Epithelial cell of proximal tubule (primary cell): Measurements from ENCODE around the gene DNTTIP2. TPM values are rescaled to one million over a fixed set of nuclear protein-coding genes. Genes with fewer than 3 reads are reported as not detected.
"Not testable (repeated sequence)": the region's sequence is repeated elsewhere in the genome, so short reads cannot be mapped to it uniquely, and the experiment has no call there.

ENCODE experiments used
- DNase-seq: peaks from one replicate; pipeline ENCODE4 v3.0.0-alpha.2; 2011; ENCODE audit warnings: low read depth
- H3K4me3 ChIP-seq: 2 replicates; pipeline ENCODE4 v1.5.1; 2011; ENCODE audit warnings: low read depth, mild to moderate bottlenecking, low read length
- total RNA-seq: library from RNA; depleted of rRNA; stranded (reverse); fragments of >200 nt; gene quantifications from 2 replicates; pipeline ENCODE4 v1.2.3, GENCODE V29; 2015
- TF ChIP-seq, protein P1 (sequence below): conservative IDR thresholded peaks from 2 replicates; pipeline ENCODE4 v1.5.1; 2012; ENCODE audit warnings: low read depth, mild to moderate bottlenecking, low read length

DNTTIP2 gene
- total RNA-seq, 1 donor from 2014 or later = 41.6 TPM

DNA sequence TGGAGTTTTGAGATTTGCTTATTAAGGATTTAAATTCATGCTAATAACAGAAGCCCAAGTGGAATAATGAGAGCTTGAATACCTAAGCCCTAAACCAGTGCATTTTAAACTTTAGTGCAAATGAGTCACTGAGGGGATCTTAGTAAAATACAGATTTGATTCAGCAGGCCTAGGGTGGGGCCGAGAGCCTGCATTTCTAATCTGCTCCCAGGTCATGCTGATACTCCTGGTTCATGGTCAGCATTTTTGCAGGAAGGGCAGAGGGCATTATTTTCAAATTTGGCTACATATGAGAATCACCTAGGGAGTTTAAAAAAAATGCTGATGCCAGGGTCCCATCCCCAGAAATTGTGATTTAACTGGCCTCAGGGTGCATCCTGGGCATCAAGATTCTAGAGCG is 39.3 kb downstream of the DNTTIP2 start:
- TF ChIP-seq, protein P1, sequence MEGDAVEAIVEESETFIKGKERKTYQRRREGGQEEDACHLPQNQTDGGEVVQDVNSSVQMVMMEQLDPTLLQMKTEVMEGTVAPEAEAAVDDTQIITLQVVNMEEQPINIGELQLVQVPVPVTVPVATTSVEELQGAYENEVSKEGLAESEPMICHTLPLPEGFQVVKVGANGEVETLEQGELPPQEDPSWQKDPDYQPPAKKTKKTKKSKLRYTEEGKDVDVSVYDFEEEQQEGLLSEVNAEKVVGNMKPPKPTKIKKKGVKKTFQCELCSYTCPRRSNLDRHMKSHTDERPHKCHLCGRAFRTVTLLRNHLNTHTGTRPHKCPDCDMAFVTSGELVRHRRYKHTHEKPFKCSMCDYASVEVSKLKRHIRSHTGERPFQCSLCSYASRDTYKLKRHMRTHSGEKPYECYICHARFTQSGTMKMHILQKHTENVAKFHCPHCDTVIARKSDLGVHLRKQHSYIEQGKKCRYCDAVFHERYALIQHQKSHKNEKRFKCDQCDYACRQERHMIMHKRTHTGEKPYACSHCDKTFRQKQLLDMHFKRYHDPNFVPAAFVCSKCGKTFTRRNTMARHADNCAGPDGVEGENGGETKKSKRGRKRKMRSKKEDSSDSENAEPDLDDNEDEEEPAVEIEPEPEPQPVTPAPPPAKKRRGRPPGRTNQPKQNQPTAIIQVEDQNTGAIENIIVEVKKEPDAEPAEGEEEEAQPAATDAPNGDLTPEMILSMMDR = no peak
- no peak overlapping the region for H3K4me3 ChIP-seq
- DNase-seq = no peak

DNA sequence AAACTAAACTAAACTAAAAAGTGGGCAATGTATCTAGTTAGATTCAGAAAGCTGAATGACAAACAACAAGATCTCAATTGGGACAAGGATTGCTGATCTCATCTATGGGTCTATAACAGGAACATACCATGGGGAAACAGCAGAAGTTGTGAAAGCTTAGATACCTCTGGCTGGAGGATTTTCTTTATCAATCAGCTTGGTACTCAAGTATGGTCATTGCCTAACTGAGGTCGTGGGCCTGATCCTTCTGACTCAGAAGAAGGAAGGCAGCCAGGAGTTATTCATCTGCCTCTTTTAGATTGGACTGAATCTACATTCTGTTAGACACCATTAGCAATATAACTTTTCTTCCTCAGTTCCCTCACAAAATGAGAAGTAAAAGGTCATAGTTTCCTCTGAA is 39.7 kb downstream of the DNTTIP2 start:
- peak; percentile 55 for DNase-seq
- no peak overlapping the region for H3K4me3 ChIP-seq
- TF ChIP-seq, protein P1 = no peak

DNA sequence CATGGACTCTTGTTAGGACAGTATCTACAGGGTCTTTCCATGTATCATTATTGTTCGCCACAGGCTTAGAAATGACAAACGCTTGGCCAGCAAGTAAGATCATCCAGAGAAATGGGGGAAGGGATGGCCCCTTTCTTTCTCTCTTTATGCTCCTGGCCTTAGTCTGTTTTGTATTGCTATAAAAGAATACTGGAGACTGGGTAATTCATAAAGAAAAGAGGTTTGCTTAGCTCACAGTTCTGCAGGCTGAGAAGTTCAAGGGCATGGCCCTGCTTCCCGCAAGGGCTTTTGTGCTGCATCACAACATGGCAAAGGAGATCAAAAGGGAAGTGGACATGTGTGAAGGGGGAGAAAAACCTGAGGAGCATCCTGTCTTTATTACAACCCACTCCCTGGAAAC is 41.0 kb downstream of the DNTTIP2 start:
- no peak for DNase-seq
- TF ChIP-seq, protein P1 = no peak
- H3K4me3 ChIP-seq = no peak overlapping the region

DNA sequence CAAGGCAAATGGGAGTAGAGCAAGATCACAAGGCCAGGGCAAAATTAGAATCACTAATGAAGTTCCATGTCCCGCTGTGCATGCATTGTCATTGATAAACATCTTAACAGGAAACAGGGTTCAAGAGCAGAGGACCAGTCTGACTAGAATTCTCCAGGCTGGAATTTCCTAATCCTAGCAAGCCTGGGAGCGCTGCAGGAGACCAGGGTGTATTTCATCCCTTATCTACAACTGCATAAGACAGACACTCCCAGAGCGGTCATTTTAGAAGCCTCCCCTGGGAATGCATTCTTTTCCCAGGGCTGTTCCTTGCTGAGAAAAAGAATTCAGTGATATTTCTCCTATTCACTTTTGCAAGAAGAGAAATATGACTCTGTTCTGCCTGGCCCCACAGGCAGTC is 45.7 kb downstream of the DNTTIP2 start:
- not testable (repeated sequence) for H3K4me3 ChIP-seq, DNase-seq

DNA sequence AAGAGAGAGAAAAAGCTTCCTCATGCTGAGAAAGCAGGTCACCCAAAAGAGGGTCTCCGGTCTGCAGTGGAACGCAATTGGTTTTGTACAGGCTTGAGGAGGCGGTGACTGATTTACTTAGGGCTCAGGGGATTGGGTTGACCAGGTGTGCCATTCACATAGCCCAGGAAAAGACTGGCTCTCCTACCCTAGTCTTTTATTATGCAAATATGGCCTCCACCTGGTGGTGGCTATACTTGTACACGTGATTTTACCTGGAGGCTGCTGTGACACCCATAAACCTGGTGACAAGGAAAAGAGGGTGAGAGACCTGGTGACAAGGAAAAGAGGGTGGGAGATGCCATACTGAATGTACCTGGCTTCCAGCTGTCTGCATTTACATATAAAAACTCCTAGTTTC is 49.9 kb downstream of the DNTTIP2 start:
- H3K4me3 ChIP-seq = no peak overlapping the region
- DNase-seq = no peak
- TF ChIP-seq, protein P1 = no peak

DNA sequence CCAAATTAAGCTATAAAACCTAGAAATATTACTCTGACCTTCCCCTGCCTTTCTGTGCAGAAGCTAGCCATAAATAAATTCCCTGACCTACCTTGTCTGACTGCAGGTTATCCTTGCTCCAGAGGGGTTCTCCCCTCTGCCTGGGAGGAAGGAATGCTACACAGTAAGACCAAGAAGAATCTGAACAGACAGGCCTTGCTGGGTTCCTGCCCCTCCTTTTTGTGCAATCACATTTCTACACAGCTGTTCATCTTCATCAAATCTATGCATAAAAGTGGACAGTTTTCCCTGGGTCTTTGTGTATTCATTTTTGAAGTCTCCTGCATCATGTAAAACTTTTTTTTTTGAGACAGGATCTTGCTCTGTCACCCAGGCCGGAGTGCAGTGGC is 50.6 kb downstream of the DNTTIP2 start:
- no peak overlapping the region for H3K4me3 ChIP-seq
- TF ChIP-seq, protein P1 = no peak
- no peak for DNase-seq

DNA sequence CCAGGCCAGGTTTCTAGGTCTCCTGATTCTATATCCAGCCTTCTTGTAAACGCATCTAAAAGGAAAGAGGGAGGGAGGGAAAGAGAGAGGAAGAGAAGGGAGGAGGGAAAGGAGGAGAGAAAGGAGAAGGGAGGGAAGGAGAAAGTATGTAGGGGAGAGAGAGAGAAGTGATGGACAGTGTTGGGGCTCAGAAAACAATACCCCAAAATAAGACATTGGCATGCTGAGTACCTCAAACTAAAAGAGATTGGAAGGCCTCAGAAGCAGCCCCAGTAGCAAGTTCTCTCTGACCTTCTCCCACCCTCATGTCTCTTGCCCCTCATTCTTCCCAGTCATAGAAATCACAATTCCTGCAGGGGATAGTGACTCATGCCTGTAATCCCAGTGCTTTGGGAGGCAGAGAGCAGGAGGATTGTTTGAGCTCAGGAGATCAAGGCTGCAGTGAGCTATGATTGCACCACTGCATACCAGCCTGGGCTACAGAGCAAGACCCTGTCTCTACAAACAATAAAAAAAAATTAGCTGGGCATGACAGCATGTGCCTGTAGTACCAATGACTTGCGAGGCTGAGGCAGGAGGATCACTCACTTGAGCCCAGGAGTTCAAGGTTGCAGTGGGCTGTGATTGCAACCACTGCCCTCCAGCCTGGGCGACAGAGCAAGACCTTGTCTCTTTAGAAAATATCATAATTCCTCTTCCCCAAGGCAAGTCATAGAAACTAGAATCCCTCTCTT is 51.2 kb downstream of the DNTTIP2 start:
- TF ChIP-seq, protein P1 = no peak
- no peak overlapping the region for H3K4me3 ChIP-seq
- no peak for DNase-seq

DNA sequence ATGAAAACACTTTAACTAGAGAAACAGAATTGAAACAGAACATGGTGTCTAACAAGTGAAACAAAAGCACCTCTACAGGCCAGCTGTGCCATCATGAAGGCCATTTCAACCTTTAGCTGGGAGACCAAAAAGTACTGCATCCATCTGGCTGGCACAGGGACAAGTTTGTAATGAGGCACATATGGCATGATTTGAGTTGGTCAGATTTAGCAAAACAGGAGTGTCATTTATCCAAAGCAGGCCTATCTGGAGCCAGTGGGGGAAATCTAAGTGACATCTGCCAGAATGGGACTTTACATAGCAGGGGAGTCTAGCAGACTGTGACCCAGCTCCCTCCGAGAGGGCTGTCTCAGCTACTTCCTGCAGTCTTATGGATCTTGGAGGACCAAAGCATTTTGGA is 51.9 kb downstream of the DNTTIP2 start:
- TF ChIP-seq, protein P1 = no peak
- no peak for DNase-seq
- H3K4me3 ChIP-seq = no peak overlapping the region
